AG09319 (cell line): ENCODE measurements around the gene PHACTR4.
A peak's percentile ranks its signal among the peaks of the same experiment; 100 is the strongest.
"Not testable (repeated sequence)": the region's sequence is repeated elsewhere in the genome, so short reads cannot be mapped to it uniquely, and the experiment has no call there.

Experiments
- DNase-seq: peaks from one replicate; pipeline ENCODE4 v3.0.0-alpha.2; 2010; ENCODE audit warnings: low read depth; ENCODE audit errors: extremely low read depth
- CTCF ChIP-seq: IDR thresholded peaks from 2 replicates; pipeline ENCODE4 v1.5.1; 2011; ENCODE audit warnings: low read depth, mild to moderate bottlenecking, inconsistent platforms, low read length, moderate library complexity

PHACTR4 gene

DNA sequence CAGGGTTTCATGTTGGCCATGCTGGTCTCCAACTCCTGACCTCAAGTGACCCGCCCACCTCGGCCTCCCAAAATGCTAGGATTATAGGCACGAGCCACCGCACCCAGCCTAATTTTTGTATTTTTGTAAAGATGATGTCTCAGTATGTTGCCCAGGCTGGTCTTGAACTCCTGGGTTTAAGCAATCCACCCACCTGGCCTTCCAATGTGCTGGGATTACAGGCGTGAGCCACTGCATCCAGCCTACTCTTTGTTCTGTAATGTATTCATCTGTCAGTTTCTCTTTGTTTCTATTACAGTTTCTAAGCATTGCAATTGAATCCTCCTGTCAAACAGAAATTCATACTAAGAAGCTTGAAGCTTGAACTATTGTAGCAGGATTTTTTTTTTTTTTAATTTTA, 81.5 kb downstream of the PHACTR4 start:
- DNase-seq = no peak

GRCh38 chr1:28456078-28456477, 86.5 kb downstream of the PHACTR4 start:
- no peak for TF ChIP-seq CTCF
- DNase-seq = peak; percentile 3

More for the DNA sequence above, 81.5 kb downstream of the PHACTR4 start:
- TF ChIP-seq CTCF = no peak

- no peak for TF ChIP-seq CTCF
- DNase-seq = no peak
Observed at GRCh38 chr1:28457678-28458077, 88.1 kb downstream of the PHACTR4 start.

DNA sequence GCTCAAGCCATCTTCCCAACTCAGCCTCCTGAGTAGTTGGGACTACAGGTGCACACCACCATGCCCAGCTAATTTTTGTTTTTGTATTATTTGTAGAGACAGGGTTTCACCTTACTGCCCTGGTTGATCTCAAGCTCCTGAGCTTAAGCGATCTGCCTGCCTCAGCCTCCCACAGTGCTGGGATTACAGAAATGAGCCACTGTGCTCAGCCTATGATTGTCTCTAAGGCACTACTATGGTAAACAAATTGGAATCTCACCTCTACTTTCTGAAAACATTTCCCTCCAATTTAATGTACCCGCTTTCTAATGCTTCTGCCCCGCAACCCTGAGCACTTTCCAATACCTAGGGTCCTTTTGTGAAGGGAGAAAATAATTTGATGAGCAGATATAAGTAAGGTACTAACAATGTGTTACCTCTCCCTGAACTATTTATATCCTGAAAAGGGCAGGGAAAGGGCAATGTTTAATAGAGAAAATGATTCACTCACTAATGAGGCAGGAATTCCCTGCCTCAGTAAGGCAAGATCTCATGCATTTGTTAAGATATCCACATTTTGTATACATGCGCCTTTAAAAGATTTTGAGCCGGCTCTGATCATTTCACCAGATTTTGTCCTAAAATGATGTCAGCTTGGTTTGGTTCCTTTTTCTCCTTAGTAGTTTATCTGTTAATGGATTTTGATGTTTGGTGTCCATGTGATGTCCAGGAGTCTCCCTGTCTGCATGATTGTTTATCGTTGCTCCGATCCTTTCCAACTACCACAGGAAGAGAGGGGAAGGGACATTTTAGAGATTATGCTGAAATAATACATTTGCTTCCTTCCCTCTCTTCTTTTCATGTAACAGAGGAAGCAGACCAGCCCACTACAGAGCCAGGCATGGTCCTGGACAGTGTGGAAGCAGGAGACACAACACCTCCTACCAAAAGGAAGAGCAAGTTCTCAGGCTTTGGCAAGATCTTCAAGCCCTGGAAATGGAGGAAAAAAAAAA, 89.0 kb downstream of the PHACTR4 start:
- TF ChIP-seq CTCF = no peak

GRCh38 chr1:28466226-28466778, 96.8 kb downstream of the PHACTR4 start:
- no peak for TF ChIP-seq CTCF

More for the DNA sequence above, 89.0 kb downstream of the PHACTR4 start:
- DNase-seq = no peak

GRCh38 chr1:28470146-28470545, 100.6 kb downstream of the PHACTR4 start:
- no peak for DNase-seq
- no peak for TF ChIP-seq CTCF

More at GRCh38 chr1:28466226-28466778, 96.8 kb downstream of the PHACTR4 start:
- no peak for DNase-seq

DNA sequence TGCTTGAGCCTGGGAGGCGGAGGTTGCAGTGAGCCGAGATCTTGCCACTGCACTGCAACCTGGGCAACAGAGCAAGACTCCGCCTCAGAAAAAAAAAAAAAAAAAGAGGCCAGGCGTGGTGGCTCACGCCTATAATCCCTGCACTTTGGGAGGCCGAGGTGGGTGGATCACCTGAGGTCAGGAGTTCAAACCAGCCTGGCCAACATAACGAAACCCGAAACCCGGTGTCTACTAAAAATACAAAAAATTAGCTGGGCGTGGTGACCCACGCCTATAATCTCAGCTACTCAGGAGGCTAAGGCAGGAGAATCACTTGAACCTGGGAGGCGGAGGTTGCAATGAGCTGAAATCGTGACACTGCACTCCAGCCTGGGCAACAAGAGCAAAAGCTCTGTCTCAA, 110.0 kb downstream of the PHACTR4 start:
- DNase-seq = not testable (repeated sequence)
